Activated naive CD8-positive, alpha-beta T cell treated with anti-CD3 and anti-CD28 coated beads, Interleukin-2, amount 50 U/mL, for 24 hours (primary cell): ENCODE data around the gene POMT1.

Experiments
- ATAC-seq: fragments of 150-1000 bp; cut with Tn5 transposase; one replicate; pipeline ENCODE4 v1.10.0; 2021
- DNase-seq: peaks from one replicate; pipeline ENCODE4 v3.0.0; 2021
- H3K27ac Mint-ChIP-seq: one replicate; pipeline ENCODE4 v1.8.0; 2021; ENCODE audit warnings: mild to moderate bottlenecking, mixed read lengths
- H3K27me3 Mint-ChIP-seq: one replicate; pipeline ENCODE4 v1.8.0; 2021; ENCODE audit warnings: mixed read lengths
- H3K36me3 Mint-ChIP-seq: one replicate; pipeline ENCODE4 v1.8.0; 2021; ENCODE audit warnings: low read depth, mixed read lengths
- H3K4me1 Mint-ChIP-seq: one replicate; pipeline ENCODE4 v1.8.0; 2021; ENCODE audit warnings: mixed read lengths
- H3K4me3 Mint-ChIP-seq: one replicate; pipeline ENCODE4 v1.8.0; 2021; ENCODE audit warnings: mild to moderate bottlenecking, moderate library complexity, mixed read lengths
- H3K9me3 Mint-ChIP-seq: one replicate; pipeline ENCODE4 v1.8.0; 2021; ENCODE audit warnings: mixed read lengths

POMT1 gene

GRCh38 chr9:131483319-131484050, 19.2 kb upstream of the POMT1 start:
- Mint-ChIP-seq H3K4me1 (no peaks in the 10 kb centered on the region), H3K27me3 (no peaks in the 10 kb centered on the region), H3K27ac (no peak overlapping the region), H3K9me3 (no peaks in the 10 kb centered on the region), H3K4me3 (no peak overlapping the region), H3K36me3 (peaks cover 48% of the 10 kb centered on the region)
- DNase-seq = no peak
- no peak for ATAC-seq

GRCh38 chr9:131484051-131484445, 18.7 kb upstream of the POMT1 start:
- DNase-seq = no peak
- no peak overlapping the region for H3K4me3 Mint-ChIP-seq
- no peaks in the 10 kb centered on the region for H3K27me3 Mint-ChIP-seq
- no peaks in the 10 kb centered on the region for H3K4me1 Mint-ChIP-seq
- H3K27ac Mint-ChIP-seq = no peak overlapping the region
- H3K36me3 Mint-ChIP-seq = peaks cover 51% of the 10 kb centered on the region
- ATAC-seq = no peak
- H3K9me3 Mint-ChIP-seq = no peaks in the 10 kb centered on the region

- Mint-ChIP-seq H3K4me3 (no peak overlapping the region), H3K4me1 (no peaks in the 10 kb centered on the region), H3K9me3 (no peaks in the 10 kb centered on the region), H3K27ac (no peak overlapping the region), H3K36me3 (peaks cover 50% of the 10 kb centered on the region), H3K27me3 (no peaks in the 10 kb centered on the region)
- no peak for DNase-seq
- ATAC-seq = no peak
Observed at GRCh38 chr9:131484560-131485185, 18.0 kb upstream of the POMT1 start.

- H3K36me3 Mint-ChIP-seq = peaks cover 51% of the 10 kb centered on the region
- no peak overlapping the region for H3K27ac Mint-ChIP-seq
- H3K4me1 Mint-ChIP-seq = no peaks in the 10 kb centered on the region
- H3K27me3 Mint-ChIP-seq = no peaks in the 10 kb centered on the region
- ATAC-seq (no peak), DNase-seq (no peak)
- H3K9me3 Mint-ChIP-seq = no peaks in the 10 kb centered on the region
- no peak overlapping the region for H3K4me3 Mint-ChIP-seq
Observed at GRCh38 chr9:131485206-131485605, 17.5 kb upstream of the POMT1 start.

GRCh38 chr9:131485728-131486422, 16.8 kb upstream of the POMT1 start:
- Mint-ChIP-seq H3K4me1 (no peaks in the 10 kb centered on the region), H3K36me3 (peaks cover 52% of the 10 kb centered on the region), H3K27me3 (no peaks in the 10 kb centered on the region), H3K27ac (peak overlapping the region; percentile 57), H3K9me3 (no peaks in the 10 kb centered on the region), H3K4me3 (no peak overlapping the region)
- DNase-seq (no peak), ATAC-seq (no peak)

GRCh38 chr9:131487001-131487400, 15.7 kb upstream of the POMT1 start:
- Mint-ChIP-seq H3K36me3 (peaks cover 56% of the 10 kb centered on the region), H3K27ac (no peak overlapping the region), H3K27me3 (no peaks in the 10 kb centered on the region), H3K9me3 (no peaks in the 10 kb centered on the region), H3K4me1 (no peaks in the 10 kb centered on the region), H3K4me3 (no peak overlapping the region)
- ATAC-seq = no peak
- DNase-seq = no peak

GRCh38 chr9:131487621-131488031, 15.1 kb upstream of the POMT1 start:
- Mint-ChIP-seq H3K4me1 (no peaks in the 10 kb centered on the region), H3K36me3 (peaks cover 52% of the 10 kb centered on the region), H3K4me3 (no peak overlapping the region), H3K27me3 (no peaks in the 10 kb centered on the region), H3K9me3 (no peaks in the 10 kb centered on the region), H3K27ac (no peak overlapping the region)
- DNase-seq (no peak), ATAC-seq (peak; percentile 12)

GRCh38 chr9:131490514-131490913, 12.2 kb upstream of the POMT1 start:
- H3K27ac Mint-ChIP-seq = no peak overlapping the region
- H3K27me3 Mint-ChIP-seq = no peaks in the 10 kb centered on the region
- H3K4me1 Mint-ChIP-seq = no peaks in the 10 kb centered on the region
- DNase-seq (no peak), ATAC-seq (no peak)
- no peaks in the 10 kb centered on the region for H3K9me3 Mint-ChIP-seq
- no peak overlapping the region for H3K4me3 Mint-ChIP-seq
- peaks cover 63% of the 10 kb centered on the region for H3K36me3 Mint-ChIP-seq

- Mint-ChIP-seq H3K36me3 (peaks cover 63% of the 10 kb centered on the region), H3K27me3 (no peaks in the 10 kb centered on the region), H3K4me3 (no peak overlapping the region), H3K9me3 (no peaks in the 10 kb centered on the region), H3K27ac (no peak overlapping the region), H3K4me1 (no peaks in the 10 kb centered on the region)
- no peak for DNase-seq
- ATAC-seq = no peak
Observed at GRCh38 chr9:131491001-131491710, 11.6 kb upstream of the POMT1 start.

GRCh38 chr9:131492070-131492469, 10.6 kb upstream of the POMT1 start:
- ATAC-seq = no peak
- no peaks in the 10 kb centered on the region for H3K9me3 Mint-ChIP-seq
- no peaks in the 10 kb centered on the region for H3K27me3 Mint-ChIP-seq
- H3K27ac Mint-ChIP-seq = no peak overlapping the region
- H3K36me3 Mint-ChIP-seq = peaks cover 61% of the 10 kb centered on the region
- no peak for DNase-seq
- no peaks in the 10 kb centered on the region for H3K4me1 Mint-ChIP-seq
- no peak overlapping the region for H3K4me3 Mint-ChIP-seq

GRCh38 chr9:131494296-131494870, 8.3 kb upstream of the POMT1 start:
- Mint-ChIP-seq H3K4me3 (no peak overlapping the region), H3K27ac (no peak overlapping the region), H3K36me3 (peaks cover 47% of the 10 kb centered on the region), H3K9me3 (no peaks in the 10 kb centered on the region), H3K4me1 (peaks cover 6% of the 10 kb centered on the region), H3K27me3 (no peaks in the 10 kb centered on the region)
- ATAC-seq = no peak
- no peak for DNase-seq

- Mint-ChIP-seq H3K27me3 (no peaks in the 10 kb centered on the region), H3K36me3 (peaks cover 36% of the 10 kb centered on the region), H3K9me3 (no peaks in the 10 kb centered on the region), H3K27ac (no peak overlapping the region), H3K4me1 (peaks cover 20% of the 10 kb centered on the region), H3K4me3 (no peak overlapping the region)
- ATAC-seq = no peak
- DNase-seq = no peak
Observed at GRCh38 chr9:131495785-131496184, 6.9 kb upstream of the POMT1 start.

GRCh38 chr9:131496844-131497405, 5.8 kb upstream of the POMT1 start:
- H3K27me3 Mint-ChIP-seq = no peaks in the 10 kb centered on the region

GRCh38 chr9:131499254-131499767, 3.4 kb upstream of the POMT1 start:
- Mint-ChIP-seq H3K27ac (peak overlapping the region; percentile 54), H3K36me3 (peaks cover 20% of the 10 kb centered on the region), H3K4me3 (no peak overlapping the region), H3K27me3 (no peaks in the 10 kb centered on the region), H3K9me3 (no peaks in the 10 kb centered on the region), H3K4me1 (peaks cover 51% of the 10 kb centered on the region)
- no peak for DNase-seq
- ATAC-seq = no peak

More at GRCh38 chr9:131496844-131497405, 5.8 kb upstream of the POMT1 start:
- no peak overlapping the region for H3K4me3 Mint-ChIP-seq
- H3K9me3 Mint-ChIP-seq = no peaks in the 10 kb centered on the region
- H3K27ac Mint-ChIP-seq = no peak overlapping the region
- ATAC-seq (no peak), DNase-seq (no peak)
- peaks cover 36% of the 10 kb centered on the region for H3K36me3 Mint-ChIP-seq
- peaks cover 32% of the 10 kb centered on the region for H3K4me1 Mint-ChIP-seq
